SK-N-SH (cell line): ENCODE data around the gene CACNA1G. TPM values are rescaled to one million over a fixed set of nuclear protein-coding genes. Genes with fewer than 3 reads are reported as not detected.

Source experiments
- CTCF ChIA-PET: fragments of 300-600, 350-600 bp; formaldehyde crosslinking; extraction: SDS; loops from one replicate; lab custom pipeline; 2021; lab: Yijun Ruan, JAX
- POLR2A ChIA-PET: fragments of 350-600 bp; sonication (Branson Sonifier 250); formaldehyde crosslinking; extraction: SDS; loops from one replicate; lab custom pipeline; 2020; ENCODE audit warnings: antibody characterized with exemption, inconsistent platforms; lab: Yijun Ruan, JAX
- DNase-seq: peaks from one replicate; pipeline ENCODE4 v3.0.0; 2012
- H2AFZ ChIP-seq: fragments of 200-600 bp; sonication (generic); 2 replicates; pipeline ENCODE4 v1.8.1; 2016; ENCODE audit warnings: antibody characterized with exemption, mild to moderate bottlenecking, low read depth
- H3F3A ChIP-seq: fragments of 200-600 bp; sonication (generic); replicated peaks from 2 replicates; pipeline ENCODE3; 2016; ENCODE audit warnings: antibody characterized with exemption, mild to moderate bottlenecking; ENCODE audit not compliant: insufficient read depth
- H3K27ac ChIP-seq, 2 experiments: fragments of 200-500 bp in 1 of 2; fragments of 200-600 bp in 1 of 2; sonication (Bioruptor generic) in 1 of 2; sonication (generic), shearing (Covaris generic) in 1 of 2; 2 replicates each; pipeline versions ENCODE4 v1.5.1 to v1.6.1; 2014 to 2016; ENCODE audit warnings: low read depth in 2 of 2, inconsistent platforms in 1 of 2, low read length in 1 of 2, mild to moderate bottlenecking in 1 of 2, mixed read lengths in 1 of 2
- H3K27me3 ChIP-seq: fragments of 200-600 bp; sonication (generic), shearing (Covaris generic); 2 replicates; pipeline ENCODE4 v1.6.1; 2016; ENCODE audit warnings: mixed run types; ENCODE audit not compliant: insufficient read depth
- H3K36me3 ChIP-seq, 2 experiments: fragments of 200-500 bp in 1 of 2; fragments of 200-600 bp in 1 of 2; sonication (Bioruptor generic) in 1 of 2; sonication (generic) in 1 of 2; replicated peaks in 1 of 2; 2 replicates each; pipeline versions ENCODE3 to v1.5.1; 2014 to 2016; ENCODE audit warnings: low read length in 1 of 2, mild to moderate bottlenecking in 1 of 2; ENCODE audit not compliant: insufficient read depth in 2 of 2, control insufficient read depth in 1 of 2
- H3K4me1 ChIP-seq, 2 experiments: fragments of 200-500 bp in 1 of 2; fragments of 200-600 bp in 1 of 2; sonication (Bioruptor generic) in 1 of 2; sonication (generic), shearing (Covaris generic) in 1 of 2; 2 replicates each; pipeline versions ENCODE4 v1.5.1 to v1.6.1; 2014 to 2016; ENCODE audit warnings: low read depth in 1 of 2, low read length in 1 of 2, mixed run types in 1 of 2; ENCODE audit not compliant: insufficient read depth in 2 of 2, control insufficient read depth in 1 of 2
- H3K4me2 ChIP-seq: fragments of 200-600 bp; sonication (generic), shearing (Covaris generic); 2 replicates; pipeline ENCODE4 v1.6.1; 2017; ENCODE audit warnings: mixed run types
- H3K4me3 ChIP-seq, 2 experiments: fragments of 200-500 bp in 1 of 2; fragments of 200-600 bp in 1 of 2; sonication (Bioruptor generic) in 1 of 2; sonication (generic), shearing (Covaris generic) in 1 of 2; 2 replicates each; pipeline versions ENCODE4 v1.5.1 to v1.8.1; 2014 to 2016; ENCODE audit warnings: low read depth in 2 of 2, inconsistent platforms in 1 of 2, low read length in 1 of 2, mild to moderate bottlenecking in 1 of 2, mixed read lengths in 1 of 2, moderate library complexity in 1 of 2
- H3K79me2 ChIP-seq: fragments of 200-600 bp; sonication (generic); 2 replicates; pipeline ENCODE4 v1.8.1; 2017; ENCODE audit warnings: mild to moderate bottlenecking; ENCODE audit not compliant: insufficient read depth
- H3K9ac ChIP-seq: fragments of 200-600 bp; sonication (generic); 2 replicates; pipeline ENCODE4 v1.6.1; 2017; ENCODE audit warnings: mixed run types
- H3K9me2 ChIP-seq: fragments of 200-600 bp; sonication (generic); 2 replicates; pipeline ENCODE4 v1.6.1; 2017; ENCODE audit warnings: mixed run types
- H3K9me3 ChIP-seq: fragments of 200-600 bp; sonication (generic); 2 replicates; pipeline ENCODE4 v1.6.1; 2017; ENCODE audit warnings: mixed run types, mild to moderate bottlenecking, moderate library complexity
- H4K20me1 ChIP-seq: fragments of 200-600 bp; sonication (generic); 2 replicates; pipeline ENCODE4 v1.6.1; 2017; ENCODE audit warnings: mild to moderate bottlenecking, mixed run types; ENCODE audit not compliant: insufficient read depth
- CHD2 ChIP-seq: fragments of 150-350 bp; IDR thresholded peaks from 2 replicates; pipeline ENCODE4 v1.6.1; 2018; ENCODE audit warnings: low read length; ENCODE audit not compliant: partially characterized antibody
- SIN3A ChIP-seq: IDR thresholded peaks from 2 replicates; pipeline ENCODE4 v1.6.1; 2012; ENCODE audit warnings: low read depth, mild to moderate bottlenecking, low read length, moderate library complexity, borderline replicate concordance
- WGBS: methylation state at CpG from one replicate; pipeline ENCODE4 v1.1.6; 2017; ENCODE audit warnings: low lambda C conversion rate; 5-methylcytosine and 5-hydroxymethylcytosine counted together
- polyA plus RNA-seq, 3 experiments: library from polyadenylated mRNA; depleted of rRNA; stranded (reverse); fragments of >200 nt; gene quantifications; 2 replicates each; pipeline ENCODE4 v1.2.3, GENCODE V29; 2012
- TF ChIP-seq, protein P1 (sequence below): IDR thresholded peaks from 2 replicates; pipeline ENCODE4 v1.6.1; 2012; ENCODE audit warnings: mild to moderate bottlenecking, low read depth, low read length, moderate library complexity
- TF ChIP-seq, protein P2 (sequence below): fragments of 200-600 bp; sonication (generic); IDR thresholded peaks from 2 replicates; pipeline ENCODE4 v1.6.1; 2017; ENCODE audit warnings: antibody characterized with exemption, mild to moderate bottlenecking, moderate library complexity
- TF ChIP-seq, protein P3 (sequence below): IDR thresholded peaks from 2 replicates; pipeline ENCODE4 v1.4.0; 2012; ENCODE audit warnings: low read depth, borderline replicate concordance
- TF ChIP-seq, protein P4 (sequence below): fragments of 150-350 bp; IDR thresholded peaks from 2 replicates; pipeline ENCODE4 v1.6.1; 2016; ENCODE audit warnings: mild to moderate bottlenecking, low read depth, low read length
- TF ChIP-seq, protein P5 (sequence below): fragments of 150-350 bp; IDR thresholded peaks from 2 replicates; pipeline ENCODE4 v1.6.1; 2017; ENCODE audit warnings: antibody characterized with exemption, low read length, low read depth, borderline replicate concordance

CACNA1G gene
- polyA plus RNA-seq, 1 of the 3 experiments (the other 2 are of a cell fraction) = 0.21 TPM

DNA sequence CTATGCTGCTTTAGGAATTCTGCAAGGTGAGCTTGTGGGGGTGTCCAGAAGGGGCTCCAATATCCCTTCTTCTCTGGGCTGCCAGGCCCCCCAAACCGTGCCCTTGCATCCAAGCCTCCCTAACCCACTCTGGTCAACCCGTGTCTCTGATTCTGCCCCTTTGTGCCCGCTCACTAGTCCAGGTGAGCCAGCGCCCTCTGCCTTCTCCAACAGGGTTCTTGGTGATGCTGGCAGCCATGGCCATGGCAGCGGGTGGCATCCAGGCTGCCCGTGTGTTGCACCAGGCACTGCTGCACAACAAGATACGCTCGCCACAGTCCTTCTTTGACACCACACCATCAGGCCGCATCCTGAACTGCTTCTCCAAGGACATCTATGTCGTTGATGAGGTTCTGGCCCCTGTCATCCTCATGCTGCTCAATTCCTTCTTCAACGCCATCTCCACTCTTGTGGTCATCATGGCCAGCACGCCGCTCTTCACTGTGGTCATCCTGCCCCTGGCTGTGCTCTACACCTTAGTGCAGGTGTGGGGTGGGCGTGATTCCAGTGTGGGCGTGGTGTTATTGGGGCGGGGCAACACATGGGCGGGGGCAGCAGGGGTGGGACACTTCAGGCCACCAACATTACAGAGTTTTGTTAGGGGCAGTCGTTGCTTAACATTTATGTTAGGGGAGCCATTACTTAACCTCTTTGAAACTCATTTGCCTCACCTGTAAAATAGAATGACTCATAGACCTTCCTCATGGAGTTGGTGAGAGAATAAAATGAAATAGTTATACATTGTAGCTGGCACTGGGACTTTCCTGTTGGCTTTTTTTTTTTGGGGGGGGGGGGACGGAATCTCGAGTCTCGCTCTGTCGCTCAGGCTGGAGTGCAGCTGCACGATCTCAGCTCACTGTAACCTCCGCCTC is 115.8 kb downstream of the CACNA1G start:
- Histone ChIP-seq H3K9me2 (no peaks in the 10 kb centered on the region), H3K79me2 (no peaks in the 10 kb centered on the region), H3K4me2 (no peak overlapping the region), H4K20me1 (no peaks in the 10 kb centered on the region), H3K36me3 (peaks cover 27 to 32% of the 10 kb centered on the region in 2 experiments), H3K9ac (no peak overlapping the region), H3F3A (peaks cover 6% of the 10 kb centered on the region), H3K4me1 (peaks cover 9 to 12% of the 10 kb centered on the region in 2 experiments; a peak in 2 of 4 replicates), H3K9me3 (no peaks in the 10 kb centered on the region), H2AFZ (no peak overlapping the region), H3K27ac (no peak overlapping the region), H3K27me3 (no peaks in the 10 kb centered on the region), H3K4me3 (no peak overlapping the region)
- WGBS = 95% methylated on average over 24 of the region's 24 CpGs
- DNase-seq = no peak
- ChIA-PET CTCF (interaction anchor here (1.0 to 13.1 kb wide), 6 partner anchors 8 to 126 kb away, joined by 3 to 130 read pairs (median 4); no protein-coding TSS in a partner anchor), POLR2A (no interaction called here)
- TF ChIP-seq SIN3A (no peak), CHD2 (no peak)
- TF ChIP-seq, protein P1, sequence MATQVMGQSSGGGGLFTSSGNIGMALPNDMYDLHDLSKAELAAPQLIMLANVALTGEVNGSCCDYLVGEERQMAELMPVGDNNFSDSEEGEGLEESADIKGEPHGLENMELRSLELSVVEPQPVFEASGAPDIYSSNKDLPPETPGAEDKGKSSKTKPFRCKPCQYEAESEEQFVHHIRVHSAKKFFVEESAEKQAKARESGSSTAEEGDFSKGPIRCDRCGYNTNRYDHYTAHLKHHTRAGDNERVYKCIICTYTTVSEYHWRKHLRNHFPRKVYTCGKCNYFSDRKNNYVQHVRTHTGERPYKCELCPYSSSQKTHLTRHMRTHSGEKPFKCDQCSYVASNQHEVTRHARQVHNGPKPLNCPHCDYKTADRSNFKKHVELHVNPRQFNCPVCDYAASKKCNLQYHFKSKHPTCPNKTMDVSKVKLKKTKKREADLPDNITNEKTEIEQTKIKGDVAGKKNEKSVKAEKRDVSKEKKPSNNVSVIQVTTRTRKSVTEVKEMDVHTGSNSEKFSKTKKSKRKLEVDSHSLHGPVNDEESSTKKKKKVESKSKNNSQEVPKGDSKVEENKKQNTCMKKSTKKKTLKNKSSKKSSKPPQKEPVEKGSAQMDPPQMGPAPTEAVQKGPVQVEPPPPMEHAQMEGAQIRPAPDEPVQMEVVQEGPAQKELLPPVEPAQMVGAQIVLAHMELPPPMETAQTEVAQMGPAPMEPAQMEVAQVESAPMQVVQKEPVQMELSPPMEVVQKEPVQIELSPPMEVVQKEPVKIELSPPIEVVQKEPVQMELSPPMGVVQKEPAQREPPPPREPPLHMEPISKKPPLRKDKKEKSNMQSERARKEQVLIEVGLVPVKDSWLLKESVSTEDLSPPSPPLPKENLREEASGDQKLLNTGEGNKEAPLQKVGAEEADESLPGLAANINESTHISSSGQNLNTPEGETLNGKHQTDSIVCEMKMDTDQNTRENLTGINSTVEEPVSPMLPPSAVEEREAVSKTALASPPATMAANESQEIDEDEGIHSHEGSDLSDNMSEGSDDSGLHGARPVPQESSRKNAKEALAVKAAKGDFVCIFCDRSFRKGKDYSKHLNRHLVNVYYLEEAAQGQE = no peak
- TF ChIP-seq, protein P2, sequence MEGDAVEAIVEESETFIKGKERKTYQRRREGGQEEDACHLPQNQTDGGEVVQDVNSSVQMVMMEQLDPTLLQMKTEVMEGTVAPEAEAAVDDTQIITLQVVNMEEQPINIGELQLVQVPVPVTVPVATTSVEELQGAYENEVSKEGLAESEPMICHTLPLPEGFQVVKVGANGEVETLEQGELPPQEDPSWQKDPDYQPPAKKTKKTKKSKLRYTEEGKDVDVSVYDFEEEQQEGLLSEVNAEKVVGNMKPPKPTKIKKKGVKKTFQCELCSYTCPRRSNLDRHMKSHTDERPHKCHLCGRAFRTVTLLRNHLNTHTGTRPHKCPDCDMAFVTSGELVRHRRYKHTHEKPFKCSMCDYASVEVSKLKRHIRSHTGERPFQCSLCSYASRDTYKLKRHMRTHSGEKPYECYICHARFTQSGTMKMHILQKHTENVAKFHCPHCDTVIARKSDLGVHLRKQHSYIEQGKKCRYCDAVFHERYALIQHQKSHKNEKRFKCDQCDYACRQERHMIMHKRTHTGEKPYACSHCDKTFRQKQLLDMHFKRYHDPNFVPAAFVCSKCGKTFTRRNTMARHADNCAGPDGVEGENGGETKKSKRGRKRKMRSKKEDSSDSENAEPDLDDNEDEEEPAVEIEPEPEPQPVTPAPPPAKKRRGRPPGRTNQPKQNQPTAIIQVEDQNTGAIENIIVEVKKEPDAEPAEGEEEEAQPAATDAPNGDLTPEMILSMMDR = no peak
- TF ChIP-seq, protein P3, sequence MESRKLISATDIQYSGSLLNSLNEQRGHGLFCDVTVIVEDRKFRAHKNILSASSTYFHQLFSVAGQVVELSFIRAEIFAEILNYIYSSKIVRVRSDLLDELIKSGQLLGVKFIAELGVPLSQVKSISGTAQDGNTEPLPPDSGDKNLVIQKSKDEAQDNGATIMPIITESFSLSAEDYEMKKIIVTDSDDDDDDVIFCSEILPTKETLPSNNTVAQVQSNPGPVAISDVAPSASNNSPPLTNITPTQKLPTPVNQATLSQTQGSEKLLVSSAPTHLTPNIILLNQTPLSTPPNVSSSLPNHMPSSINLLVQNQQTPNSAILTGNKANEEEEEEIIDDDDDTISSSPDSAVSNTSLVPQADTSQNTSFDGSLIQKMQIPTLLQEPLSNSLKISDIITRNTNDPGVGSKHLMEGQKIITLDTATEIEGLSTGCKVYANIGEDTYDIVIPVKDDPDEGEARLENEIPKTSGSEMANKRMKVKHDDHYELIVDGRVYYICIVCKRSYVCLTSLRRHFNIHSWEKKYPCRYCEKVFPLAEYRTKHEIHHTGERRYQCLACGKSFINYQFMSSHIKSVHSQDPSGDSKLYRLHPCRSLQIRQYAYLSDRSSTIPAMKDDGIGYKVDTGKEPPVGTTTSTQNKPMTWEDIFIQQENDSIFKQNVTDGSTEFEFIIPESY = no peak
- TF ChIP-seq, protein P4, sequence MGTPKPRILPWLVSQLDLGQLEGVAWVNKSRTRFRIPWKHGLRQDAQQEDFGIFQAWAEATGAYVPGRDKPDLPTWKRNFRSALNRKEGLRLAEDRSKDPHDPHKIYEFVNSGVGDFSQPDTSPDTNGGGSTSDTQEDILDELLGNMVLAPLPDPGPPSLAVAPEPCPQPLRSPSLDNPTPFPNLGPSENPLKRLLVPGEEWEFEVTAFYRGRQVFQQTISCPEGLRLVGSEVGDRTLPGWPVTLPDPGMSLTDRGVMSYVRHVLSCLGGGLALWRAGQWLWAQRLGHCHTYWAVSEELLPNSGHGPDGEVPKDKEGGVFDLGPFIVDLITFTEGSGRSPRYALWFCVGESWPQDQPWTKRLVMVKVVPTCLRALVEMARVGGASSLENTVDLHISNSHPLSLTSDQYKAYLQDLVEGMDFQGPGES = no peak
- TF ChIP-seq, protein P5, sequence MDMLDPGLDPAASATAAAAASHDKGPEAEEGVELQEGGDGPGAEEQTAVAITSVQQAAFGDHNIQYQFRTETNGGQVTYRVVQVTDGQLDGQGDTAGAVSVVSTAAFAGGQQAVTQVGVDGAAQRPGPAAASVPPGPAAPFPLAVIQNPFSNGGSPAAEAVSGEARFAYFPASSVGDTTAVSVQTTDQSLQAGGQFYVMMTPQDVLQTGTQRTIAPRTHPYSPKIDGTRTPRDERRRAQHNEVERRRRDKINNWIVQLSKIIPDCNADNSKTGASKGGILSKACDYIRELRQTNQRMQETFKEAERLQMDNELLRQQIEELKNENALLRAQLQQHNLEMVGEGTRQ = no peak

Other genes with a start within 250 kb of the CACNA1G start
- 26.5 and 28.4 TPM in 2 replicates for gene XYLT2, start 214.6 kb upstream of the CACNA1G start, polyA plus RNA-seq (2012; rRNA removed)
- 266 and 337 TPM in 2 replicates for gene MRPL27, start 187.5 kb upstream of the CACNA1G start, polyA plus RNA-seq (2012; rRNA removed)
- 16.9 and 21.5 TPM in 2 replicates for gene EME1, start 187.5 kb upstream of the CACNA1G start, polyA plus RNA-seq (2012; rRNA removed)
- gene LRRC59, start 163.2 kb upstream of the CACNA1G start, polyA plus RNA-seq (2012; rRNA removed) = 122 and 137 TPM in 2 replicates
- gene ACSF2, start 134.5 kb upstream of the CACNA1G start, polyA plus RNA-seq (2012; rRNA removed) = 46.6 and 49.5 TPM in 2 replicates
- gene CHAD, start 91.8 kb upstream of the CACNA1G start, polyA plus RNA-seq (2012; rRNA removed) = not detected in 2 replicates
- 44.7 and 58.9 TPM in 2 replicates for gene RSAD1, start 81.9 kb upstream of the CACNA1G start, polyA plus RNA-seq (2012; rRNA removed)
- gene MYCBPAP, start 52.3 kb upstream of the CACNA1G start, polyA plus RNA-seq (2012; rRNA removed) = 2.4 and 4.4 TPM in 2 replicates
- gene EPN3, start 28.0 kb upstream of the CACNA1G start, polyA plus RNA-seq (2012; rRNA removed) = 0.05 and 0.06 TPM in 2 replicates
- gene SPATA20, start 13.5 kb upstream of the CACNA1G start, polyA plus RNA-seq (2012; rRNA removed) = 92.0 and 106 TPM in 2 replicates
- 185 and 209 TPM in 2 replicates for gene ABCC3, start 74.2 kb downstream of the CACNA1G start, polyA plus RNA-seq (2012; rRNA removed)
- 33.6 and 46.3 TPM in 2 replicates for gene ANKRD40, start 147.2 kb downstream of the CACNA1G start, polyA plus RNA-seq (2012; rRNA removed)
- 154 and 164 TPM in 2 replicates for gene LUC7L3, start 158.9 kb downstream of the CACNA1G start, polyA plus RNA-seq (2012; rRNA removed)
- gene ANKRD40CL, start 206.8 kb downstream of the CACNA1G start, polyA plus RNA-seq (2012; rRNA removed) = not detected in 2 replicates